Fibroblast of skin of abdomen (primary cell): ENCODE results near the gene CUX1.
"Not testable (repeated sequence)": the region's sequence is repeated elsewhere in the genome, so short reads cannot be mapped to it uniquely, and the experiment has no call there.

Experiments used
- DNase-seq: peaks from one replicate; pipeline ENCODE4 v3.0.0-alpha.2; 2013

The CUX1 gene

DNA sequence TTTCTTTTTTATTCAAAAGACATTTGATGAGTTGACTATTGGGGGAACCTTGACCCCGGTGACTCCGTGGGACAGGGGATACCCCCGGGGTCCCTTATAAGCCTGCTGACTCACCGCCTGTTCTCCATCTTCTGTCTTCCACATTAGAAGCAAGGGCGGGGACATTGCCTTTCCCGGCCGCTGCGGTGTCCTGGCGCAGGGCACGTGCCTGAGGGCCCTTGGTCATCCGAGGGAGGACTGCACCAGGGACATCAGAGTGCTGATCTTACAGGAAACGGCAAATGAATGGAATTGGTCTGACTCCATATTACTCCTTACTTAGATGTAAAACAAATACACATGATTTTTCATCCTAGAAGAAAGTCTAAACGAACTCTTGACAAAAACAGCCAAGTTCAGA is 170.1 kb downstream of the CUX1 start:
- no peak for DNase-seq

DNA sequence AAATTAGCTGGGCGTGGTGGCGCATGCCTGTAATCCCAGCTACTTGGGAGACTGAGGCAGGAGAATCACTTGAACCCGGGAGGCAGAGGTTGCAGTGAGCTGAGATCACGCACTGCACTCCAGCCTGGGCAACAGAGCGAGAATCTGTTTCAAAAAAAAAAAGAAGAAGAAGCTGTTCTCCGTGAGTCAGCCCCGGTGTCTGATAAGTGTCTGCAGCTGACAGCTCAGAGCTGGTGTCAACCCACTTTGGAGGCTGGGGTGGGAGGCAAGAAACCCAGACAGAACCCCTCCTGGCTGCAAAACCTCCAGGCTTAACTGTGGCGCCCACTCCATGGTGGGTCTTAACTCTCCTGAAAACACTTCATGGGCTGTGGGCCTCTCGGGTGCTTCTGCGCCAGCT is 170.6 kb downstream of the CUX1 start:
- DNase-seq: not testable (repeated sequence)

DNA sequence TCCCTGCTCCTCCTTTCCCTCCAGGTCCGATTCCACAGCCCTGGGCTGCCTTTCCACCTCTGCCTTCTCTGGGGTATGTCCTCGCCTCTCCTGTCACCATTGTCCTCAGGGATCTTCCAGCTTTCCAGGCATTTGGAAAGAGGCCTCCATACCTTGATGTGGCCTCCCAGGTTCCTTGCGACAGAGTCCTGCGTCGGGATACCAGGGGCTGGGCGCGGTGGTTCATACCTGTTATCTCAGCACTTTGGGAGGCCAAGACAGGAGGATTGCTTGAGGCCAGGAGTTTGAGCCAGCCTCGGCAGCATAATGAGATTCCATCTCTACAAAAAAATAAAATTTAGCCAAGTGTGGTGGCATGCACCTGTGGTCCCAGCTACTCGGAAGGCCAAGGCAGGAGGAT is 171.1 kb downstream of the CUX1 start:
- DNase-seq: no peak

DNA sequence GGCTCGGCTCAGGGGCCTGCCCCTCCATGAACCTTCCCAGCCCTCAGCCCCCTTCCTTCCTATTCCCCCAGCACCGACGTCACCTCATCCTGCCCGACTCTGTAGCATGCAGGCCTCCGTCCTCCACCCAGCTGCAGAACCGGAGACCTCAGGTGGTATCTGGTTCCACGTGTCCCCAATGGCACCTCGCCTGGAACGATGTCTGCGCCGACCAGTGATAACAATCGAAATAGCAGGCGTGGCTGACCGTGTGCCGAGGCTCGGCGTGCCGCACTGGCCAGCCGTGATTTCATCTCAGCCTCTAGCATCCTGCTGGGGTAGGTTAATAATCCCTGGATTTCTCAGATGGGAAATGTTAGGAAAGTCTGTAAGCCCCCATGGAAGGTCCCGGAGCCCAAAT is 171.7 kb downstream of the CUX1 start:
- DNase-seq: no peak

DNA sequence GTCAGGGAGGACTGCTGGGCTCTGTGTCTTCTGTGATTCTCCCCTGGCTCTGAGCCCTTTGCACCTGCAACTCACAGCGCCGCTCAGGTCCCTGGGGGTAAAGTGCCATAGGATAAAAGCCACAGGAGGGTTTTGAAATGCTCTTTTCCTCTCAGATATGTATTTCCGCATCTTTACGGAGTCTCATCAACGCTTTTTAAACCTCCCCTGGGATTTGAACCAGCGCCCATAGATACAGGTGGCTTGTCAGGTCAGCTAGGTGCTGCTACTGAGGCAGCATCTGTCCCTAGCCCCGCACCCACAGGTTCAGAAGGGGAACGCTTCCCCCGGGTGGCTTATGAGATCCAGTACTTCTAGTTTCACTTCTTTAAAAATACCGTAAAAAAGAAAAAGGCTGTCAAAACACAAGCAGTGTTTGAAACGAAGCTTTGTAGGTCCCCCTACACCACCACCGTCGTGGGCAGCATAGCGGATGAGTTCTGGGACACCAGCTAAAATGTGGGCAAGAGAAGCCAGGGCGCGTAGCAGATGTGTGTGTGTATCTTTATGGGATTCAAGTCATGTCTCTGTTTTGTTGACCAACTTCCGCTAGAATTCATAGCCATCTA is 173.5 kb downstream of the CUX1 start:
- DNase-seq: no peak

- DNase-seq: no peak
Observed at GRCh38 chr7:101991860-101992259, 174.4 kb downstream of the CUX1 start.

DNA sequence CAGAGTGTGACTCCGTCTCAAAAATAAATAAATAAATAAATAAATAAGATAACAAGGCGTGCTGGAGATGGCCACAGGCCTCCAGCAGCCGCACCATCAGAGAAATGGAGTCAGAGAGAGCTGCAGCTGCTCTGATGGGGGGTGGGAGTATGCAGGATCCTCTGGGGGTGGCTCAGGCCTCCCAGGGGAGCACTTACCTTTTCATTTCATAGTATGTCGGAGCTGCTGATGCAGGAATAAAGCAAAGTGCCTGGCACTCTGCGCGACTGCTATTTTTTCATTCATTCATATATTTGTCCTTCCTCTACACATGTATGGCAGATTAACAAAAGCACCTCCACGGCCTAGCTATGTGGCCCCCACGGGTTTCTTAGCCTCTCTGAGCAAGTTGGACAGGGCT is 175.9 kb downstream of the CUX1 start:
- DNase-seq: no peak

- no peak for DNase-seq
Observed at GRCh38 chr7:101995121-101995520, 177.7 kb downstream of the CUX1 start.

- DNase-seq: no peak
Observed at GRCh38 chr7:101996131-101996691, 178.8 kb downstream of the CUX1 start.

DNA sequence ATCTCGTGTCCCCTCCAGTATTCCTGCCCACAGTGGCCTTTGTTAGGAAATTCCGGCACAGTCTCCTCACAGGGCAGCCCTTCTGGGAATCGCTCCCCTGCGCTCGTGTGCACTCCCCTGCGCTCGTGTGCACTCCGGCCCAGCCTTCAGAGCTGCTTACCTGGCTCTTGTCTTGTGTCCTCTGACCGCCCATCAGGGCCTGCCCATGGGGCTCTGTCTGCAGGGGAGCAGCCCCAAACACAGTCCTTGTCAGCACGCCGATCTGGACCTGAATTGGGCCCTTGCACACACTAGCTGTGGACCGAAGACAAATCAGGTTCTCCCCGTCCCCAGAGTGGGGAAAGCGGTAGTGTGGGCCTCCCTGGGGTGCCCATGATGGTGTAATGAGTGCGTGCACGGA is 179.4 kb downstream of the CUX1 start:
- no peak for DNase-seq

DNA sequence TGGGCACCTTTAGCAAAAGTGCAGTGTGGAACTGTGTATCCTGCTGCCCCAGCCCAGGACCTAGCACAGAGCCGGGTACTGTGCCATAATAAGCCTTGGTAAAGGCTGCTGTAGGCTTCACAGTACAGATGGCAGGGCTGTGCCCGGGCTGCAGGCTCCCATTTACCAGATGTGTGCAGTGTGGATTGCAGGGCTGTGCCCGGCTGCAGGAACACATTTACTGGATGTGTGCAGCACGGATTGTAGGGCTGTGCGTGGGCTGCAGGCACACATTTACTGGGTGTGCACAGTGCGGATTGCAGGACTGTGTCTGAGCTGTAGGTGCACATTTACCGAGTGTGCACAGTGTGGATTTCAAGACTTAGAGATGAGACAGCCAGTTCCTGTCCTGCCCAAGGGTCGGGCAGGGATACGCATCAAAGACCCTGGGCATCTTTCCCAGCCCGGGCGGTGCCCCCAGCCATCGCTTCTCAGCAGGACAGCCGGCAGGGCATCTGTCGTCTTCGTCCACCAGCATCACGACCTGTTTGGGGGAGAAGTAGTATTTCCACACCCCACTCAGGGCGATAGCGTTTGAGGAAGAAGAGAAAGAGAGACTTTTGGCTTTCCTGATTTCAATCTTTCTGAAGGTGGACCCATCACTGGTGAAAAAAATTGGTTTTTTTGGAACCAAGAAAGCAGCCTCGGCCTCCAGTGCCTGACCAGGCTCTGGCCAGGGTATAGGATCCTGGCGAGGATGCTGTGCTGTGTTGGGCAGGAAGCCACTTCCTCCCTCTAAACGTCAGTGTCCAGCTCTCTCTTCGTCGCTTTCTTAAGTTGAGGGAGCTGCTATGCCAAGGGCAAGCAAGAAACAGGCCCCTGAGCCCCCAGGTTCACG is 180.8 kb downstream of the CUX1 start:
- no peak for DNase-seq

DNA sequence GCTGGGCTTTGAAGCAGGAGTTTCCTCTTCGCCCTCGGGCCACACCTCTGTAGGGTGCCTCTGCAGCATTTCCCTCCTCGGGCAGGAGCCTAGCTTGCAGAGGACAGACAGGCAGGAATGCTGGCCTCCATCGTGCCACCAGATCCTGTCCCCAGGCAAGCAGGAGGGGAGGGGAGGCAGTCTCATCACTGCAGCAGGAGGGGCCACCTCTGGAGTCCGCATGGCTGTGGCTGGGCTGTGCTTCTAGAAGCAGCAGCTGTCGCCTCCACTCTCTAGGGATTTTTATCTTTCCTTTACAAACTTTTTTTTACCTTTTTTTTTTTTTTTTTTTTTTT is 181.4 kb downstream of the CUX1 start:
- DNase-seq: no peak

DNA sequence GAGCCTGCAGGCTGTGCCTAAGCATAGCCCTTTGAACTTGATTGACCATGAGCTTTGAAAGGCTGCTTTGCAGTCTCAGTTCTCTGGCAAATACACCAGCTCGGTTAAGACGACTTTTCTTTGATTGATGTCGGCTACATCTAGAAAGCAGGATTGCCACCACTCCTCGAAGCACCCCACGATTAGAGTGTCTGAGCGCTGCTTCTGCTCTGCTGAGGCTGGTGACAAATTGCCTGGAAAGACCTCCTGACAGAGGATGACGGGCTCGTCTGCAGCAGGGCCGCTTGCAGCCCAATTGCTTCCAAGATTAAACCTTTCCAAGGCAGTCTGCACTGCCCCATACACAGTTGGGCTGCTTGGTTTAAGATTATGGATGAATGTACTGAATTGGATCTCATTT is 182.0 kb downstream of the CUX1 start:
- no peak for DNase-seq

DNA sequence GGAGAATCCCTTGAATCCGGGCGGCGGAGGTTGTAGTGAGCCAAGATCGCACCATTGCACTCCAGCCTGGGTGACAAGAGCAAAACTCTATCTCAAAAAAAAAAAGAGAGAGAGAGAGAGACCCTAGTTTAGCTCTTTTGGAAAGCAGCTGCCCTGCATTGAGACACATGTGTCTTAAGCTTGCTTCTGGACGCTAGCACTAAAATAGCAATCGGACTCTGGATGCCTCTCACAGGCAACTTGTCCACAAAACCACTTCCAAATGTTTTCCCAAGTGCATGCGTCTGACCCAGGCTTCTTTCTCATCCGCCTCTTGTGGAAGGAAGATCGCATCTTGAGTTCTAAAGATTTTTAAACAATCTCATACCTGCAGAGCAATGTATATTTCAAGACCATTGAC is 182.7 kb downstream of the CUX1 start:
- DNase-seq: no peak

- peak; percentile 47 for DNase-seq
Observed at GRCh38 chr7:102004229-102004628, 186.8 kb downstream of the CUX1 start.

GRCh38 chr7:102004848-102005247 is 187.4 kb downstream of the CUX1 start:
- no peak for DNase-seq

- DNase-seq: no peak
Observed at GRCh38 chr7:102005933-102006480, 188.6 kb downstream of the CUX1 start.

DNA sequence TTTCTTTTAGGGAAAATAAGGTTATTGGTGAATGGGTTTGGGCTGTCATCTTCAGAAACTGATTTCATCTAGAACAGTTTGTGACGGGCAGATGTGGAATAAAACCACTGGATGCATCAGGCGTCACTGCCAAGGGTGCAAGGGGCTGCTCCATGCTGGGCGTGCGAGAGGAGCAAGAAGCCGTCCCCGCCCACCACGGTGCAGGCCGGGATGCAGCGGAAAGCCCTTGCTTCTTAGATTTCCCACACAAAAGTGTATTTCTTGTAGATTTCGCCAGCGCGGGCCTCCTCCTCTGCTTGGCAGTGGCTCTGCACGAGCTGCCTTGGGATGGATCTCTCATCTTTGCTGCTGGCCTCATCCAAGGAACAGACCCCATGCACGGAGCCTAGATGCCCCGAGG is 189.3 kb downstream of the CUX1 start:
- DNase-seq: no peak

DNA sequence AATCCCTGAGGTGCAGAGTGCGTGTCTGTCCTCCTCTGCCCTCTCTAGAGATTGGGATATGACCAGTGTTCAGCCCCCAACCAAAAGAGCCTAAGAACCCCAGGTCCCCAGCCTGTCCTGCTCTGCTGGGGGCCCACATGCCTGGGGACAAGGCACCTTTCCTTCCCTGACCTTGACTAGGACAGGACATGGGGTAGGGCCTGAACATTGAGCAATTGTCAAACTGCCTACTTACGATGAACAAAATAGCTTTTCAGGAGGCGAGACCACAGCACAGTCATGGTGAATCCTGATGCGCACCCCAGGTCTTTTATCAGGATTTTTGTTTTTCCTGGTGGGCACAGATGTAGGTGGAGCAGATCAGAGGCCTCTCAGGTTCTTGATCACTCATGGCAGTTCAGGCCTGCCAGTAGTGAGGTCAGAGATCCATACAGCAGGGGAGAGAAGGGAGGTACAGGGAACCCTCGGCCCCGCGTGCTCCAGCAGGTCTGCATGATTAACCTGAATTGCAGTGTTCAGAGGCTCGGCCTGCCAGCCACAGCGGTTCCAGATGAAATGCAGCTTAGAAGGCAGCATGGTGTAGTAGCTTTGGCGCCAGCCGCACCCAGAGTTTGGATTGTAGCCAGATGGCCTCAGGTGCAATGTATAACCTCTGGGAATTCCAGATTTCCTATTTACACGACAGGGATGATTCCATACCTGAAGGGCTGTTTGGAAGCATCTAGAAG is 191.3 kb downstream of the CUX1 start:
- DNase-seq: no peak

GRCh38 chr7:102009628-102010027 is 192.2 kb downstream of the CUX1 start:
- DNase-seq: peak; percentile 29

- DNase-seq: not testable (repeated sequence)
Observed at GRCh38 chr7:102012112-102012830, 194.8 kb downstream of the CUX1 start.

GRCh38 chr7:102012941-102013461 is 195.6 kb downstream of the CUX1 start:
- DNase-seq: peak; percentile 73
